Stomach (tissue), 4 donors: ENCODE measurements around the gene DAB1.

Experiments used
- POLR2A ChIP-seq, 4 donors: fragments of 450-650 bp; IDR thresholded peaks; one replicate each; pipeline ENCODE4 v1.6.1; 2016; ENCODE audit warnings: antibody characterized with exemption in 4 of 4, control low read depth in 2 of 4, mild to moderate bottlenecking in 1 of 4, moderate library complexity in 1 of 4
- POLR2AphosphoS5 ChIP-seq, 3 donors: sonication (generic); formaldehyde crosslinking; IDR thresholded peaks; one replicate each; pipeline ENCODE4 v1.6.1; 2016; ENCODE audit warnings: antibody characterized with exemption in 3 of 3

DNA sequence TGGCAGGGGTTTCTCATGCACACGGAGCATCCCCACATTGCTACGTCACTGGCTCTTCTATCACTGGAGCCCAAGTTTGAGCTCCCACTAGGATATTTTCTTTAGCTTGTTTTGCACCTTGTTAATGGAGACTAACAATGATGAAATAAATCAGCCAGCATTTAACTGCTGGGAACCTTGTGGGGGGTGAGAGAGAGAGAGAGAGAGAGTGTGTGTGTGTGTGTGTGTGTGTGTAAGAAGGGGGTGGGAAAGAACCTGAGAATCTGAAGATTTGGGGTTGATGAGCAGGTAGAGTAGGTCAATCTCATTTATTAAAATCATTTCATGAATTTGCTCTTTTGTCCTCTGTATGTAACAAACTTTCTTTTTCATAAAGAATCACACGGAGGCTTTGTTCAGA, 458.7 kb downstream of the DAB1 start:
- TF ChIP-seq POLR2AphosphoS5 (IDR thresholded peaks at IDR 0.05): no peak
- no peak for TF ChIP-seq POLR2A (IDR thresholded peaks at IDR 0.05)
